Activated CD8-positive, alpha-beta memory T cell treated with anti-CD3 and anti-CD28 coated beads, Interleukin-2, amount 50 U/mL, for 48 hours (primary cell): ENCODE results near the gene SNCAIP.
"Not testable (repeated sequence)": the region's sequence is repeated elsewhere in the genome, so short reads cannot be mapped to it uniquely, and the experiment has no call there.

Experiments used
- DNase-seq: peaks from one replicate; pipeline ENCODE4 v3.0.0-alpha.2; 2020

SNCAIP gene

GRCh38 chr5:122316656-122317055 lies 4.6 kb downstream of the SNCAIP start:
- DNase-seq, result no peak

DNA sequence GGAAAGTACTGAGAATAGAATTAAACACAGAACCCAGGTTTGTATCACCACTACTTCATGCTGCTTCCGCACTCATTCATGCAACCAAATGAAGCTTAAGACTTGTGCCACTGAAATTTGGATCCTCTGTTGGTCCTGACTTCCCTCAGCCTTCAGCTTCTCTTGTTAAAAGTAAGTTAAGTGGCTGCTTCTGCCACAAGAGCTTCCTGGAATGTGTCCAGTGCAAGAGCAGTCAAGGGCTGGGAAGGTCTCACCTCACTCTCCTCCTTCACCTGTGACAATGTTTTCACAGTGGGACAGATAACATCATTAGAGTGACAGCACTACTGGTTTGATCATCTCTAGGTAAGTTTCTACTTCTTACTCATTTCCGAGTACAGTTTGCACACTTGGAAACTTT lies 7.9 kb downstream of the SNCAIP start:
- no peak for DNase-seq

GRCh38 chr5:122321921-122322320 lies 9.9 kb downstream of the SNCAIP start:
- no peak for DNase-seq

DNA sequence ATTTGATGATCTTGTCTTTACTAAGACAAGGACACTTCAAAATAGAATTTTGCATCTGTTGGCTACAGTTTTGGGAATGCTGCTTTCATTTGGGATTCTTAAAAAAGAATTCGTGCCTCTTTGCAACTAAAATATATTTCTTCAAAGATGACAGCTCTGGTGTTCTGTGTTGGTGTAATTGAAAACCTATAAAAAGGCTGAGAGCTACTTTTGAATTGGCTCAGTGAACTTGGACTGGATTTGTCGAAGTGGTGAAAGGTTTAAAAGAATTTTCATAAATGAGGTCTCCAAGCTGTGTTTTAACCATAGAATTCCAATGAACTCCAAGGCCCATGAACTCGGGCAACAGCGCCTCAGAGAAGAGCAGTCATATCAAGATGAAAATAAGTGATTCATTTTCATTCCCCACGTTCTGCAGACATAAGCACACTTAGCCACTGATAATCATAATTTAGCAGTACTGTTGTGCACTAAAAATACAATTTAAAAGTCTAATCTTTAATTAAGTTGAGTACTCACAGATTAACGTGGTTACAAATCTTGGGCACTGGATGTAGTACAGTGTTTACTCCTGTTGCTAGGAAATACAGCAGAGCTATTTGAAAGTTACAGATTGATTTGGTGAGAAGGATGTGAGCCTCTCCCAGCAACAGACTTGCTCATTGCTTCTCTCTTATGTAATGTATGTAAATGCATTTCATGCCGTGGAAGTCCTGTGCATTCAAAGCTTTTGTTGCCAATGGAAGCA lies 10.9 kb downstream of the SNCAIP start:
- no peak for DNase-seq

GRCh38 chr5:122323738-122324137 lies 11.7 kb downstream of the SNCAIP start:
- no peak for DNase-seq

DNA sequence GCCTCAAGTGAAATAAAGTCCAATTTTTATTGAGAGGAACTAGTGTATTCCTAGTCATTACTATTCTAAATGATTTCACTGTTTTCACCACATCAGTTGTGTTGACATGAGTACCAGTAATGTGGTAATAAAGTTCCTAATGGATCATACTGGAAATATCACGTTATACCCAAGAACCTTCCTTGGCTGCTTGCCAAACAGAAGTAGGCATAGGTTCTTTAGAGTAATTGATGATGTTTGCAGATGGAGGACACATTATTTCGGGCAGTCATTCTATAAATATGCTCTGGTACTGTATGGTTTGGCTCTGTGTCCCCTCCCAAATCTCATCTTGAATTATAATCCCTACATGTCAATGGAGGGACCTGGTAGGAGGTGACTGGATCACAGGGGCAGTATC lies 15.1 kb downstream of the SNCAIP start:
- no peak for DNase-seq

DNA sequence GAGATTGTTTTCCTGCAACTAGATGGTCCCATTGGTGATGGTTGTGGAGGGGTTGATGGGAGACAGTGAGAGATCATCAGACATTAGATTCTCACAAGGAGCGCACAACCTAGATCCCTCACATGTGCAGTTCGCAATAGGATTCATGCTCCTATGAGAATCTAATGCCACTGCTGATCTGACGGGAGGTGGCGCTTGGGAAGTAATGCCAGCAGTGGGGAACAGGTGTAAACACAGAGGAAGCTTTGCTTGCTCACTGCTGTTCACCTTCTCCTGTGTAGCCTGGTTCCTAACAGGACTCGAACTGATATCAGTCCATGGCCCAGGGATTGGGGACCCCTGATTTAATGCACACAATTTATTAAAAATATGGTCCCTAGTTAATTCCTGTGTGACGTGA lies 18.8 kb downstream of the SNCAIP start:
- no peak for DNase-seq

GRCh38 chr5:122332599-122333555 lies 20.8 kb downstream of the SNCAIP start:
- no peak for DNase-seq

DNA sequence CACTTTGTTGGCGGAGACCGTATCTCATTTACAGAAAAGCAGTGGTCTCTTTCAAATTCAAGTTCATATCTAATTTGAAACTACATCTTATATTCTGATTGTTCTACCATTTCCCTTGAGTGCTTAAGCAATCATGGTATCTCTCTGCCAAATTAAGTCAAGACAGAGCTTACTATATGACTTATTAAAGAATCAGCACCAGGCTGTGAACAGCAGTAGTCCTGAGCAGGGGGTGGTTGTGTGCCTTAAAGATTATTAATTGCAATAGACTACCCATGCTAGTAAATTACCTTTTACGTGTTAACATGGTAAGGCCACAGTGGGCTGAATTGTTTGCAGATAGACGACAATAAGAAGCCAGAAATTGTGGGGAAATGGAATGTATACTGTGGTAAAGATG lies 21.5 kb downstream of the SNCAIP start:
- no peak for DNase-seq

GRCh38 chr5:122339591-122339990 lies 27.6 kb downstream of the SNCAIP start:
- DNase-seq, result no peak

- DNase-seq, result no peak
Measured at GRCh38 chr5:122341087-122341486, 29.1 kb downstream of the SNCAIP start.

- DNase-seq, result no peak
Measured at GRCh38 chr5:122342256-122342655, 30.2 kb downstream of the SNCAIP start.

DNA sequence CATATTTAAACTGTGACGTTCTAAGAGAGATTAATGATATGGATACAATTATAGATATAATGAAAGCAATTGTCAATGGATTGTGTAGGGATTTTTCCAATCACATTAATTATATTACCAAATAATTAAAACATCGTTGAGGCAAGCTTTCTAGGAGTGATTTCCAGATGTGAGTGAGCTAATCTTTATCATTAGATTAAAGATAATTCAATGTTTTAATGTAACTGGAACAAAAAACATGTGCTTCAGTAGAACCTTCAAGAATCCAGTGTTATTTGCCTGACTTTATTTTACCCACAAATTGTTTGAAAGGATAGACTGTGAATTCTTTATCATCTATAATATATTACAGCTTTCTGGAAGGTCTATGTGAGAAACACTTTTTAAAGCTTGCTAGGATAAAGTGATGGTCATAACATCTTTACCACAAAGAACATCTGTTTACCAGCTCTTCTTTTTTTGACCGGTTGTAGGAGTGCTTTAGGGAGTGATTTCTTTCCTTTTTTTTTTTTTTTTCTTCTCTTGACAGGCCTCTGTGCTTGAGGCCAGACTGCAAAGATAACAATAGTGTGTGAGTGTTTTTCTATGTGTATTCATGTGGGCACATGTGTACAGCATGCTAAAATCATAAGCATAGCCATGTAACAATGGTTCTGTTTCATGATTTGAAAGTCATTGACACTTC lies 35.0 kb downstream of the SNCAIP start:
- DNase-seq, result no peak

DNA sequence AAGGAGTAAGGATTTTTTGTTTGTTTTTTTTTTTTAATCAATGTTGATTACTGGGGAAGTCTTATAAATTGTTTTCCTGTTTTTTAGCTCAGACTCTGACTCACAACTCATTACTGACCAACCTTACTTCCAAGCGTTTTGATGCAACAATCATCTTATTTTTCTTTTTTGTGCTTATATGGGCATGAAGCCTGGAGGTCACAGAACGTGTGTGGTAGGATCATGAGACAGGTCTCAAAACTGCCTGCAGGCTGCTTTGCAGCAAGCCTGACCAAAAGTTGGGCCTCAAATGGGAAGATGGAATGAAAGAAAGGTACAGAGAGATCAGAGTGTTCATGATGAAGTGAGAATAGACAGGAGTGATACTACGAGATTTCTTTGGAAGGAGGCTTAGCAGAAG lies 38.5 kb downstream of the SNCAIP start:
- no peak for DNase-seq

- no peak for DNase-seq
Measured at GRCh38 chr5:122351416-122352157, 39.5 kb downstream of the SNCAIP start.

DNA sequence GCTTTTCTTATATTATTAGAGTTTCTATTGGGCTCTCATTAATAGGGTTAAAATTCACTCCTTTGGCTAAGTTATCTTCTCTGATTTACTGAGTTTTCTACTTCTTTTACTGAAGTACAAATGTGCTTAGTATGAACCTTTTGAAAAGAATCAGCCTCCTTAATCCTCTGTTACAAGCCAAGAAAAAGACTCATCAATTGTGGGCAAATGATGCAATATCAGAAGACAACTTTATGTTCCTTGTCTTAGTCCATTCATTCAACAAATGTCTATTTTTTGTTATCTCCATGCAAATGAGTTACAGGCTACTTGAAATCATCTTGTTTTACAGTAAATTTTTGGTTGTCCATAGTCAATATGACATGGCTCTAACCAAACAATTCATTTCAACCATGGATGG lies 40.3 kb downstream of the SNCAIP start:
- DNase-seq, result no peak

DNA sequence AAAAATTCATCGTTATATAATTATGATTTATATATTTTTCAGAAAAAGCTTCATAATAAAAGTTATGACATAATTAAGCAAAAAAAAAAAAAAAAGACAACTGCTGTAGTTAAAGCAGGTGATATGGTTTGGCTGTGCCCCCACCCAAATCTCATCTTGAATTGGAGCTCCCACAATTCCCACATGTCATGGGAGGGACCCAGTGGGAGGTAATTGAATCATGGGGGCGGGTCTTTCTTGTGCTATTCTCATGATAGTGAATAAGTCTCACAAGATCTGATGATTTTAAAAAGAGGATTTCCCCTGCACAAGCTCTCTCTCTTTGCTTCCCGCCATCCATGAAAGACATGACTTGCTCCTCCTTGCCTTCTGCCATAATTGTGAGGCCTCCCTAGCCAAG lies 41.3 kb downstream of the SNCAIP start:
- DNase-seq, result not testable (repeated sequence)

GRCh38 chr5:122354293-122354692 lies 42.3 kb downstream of the SNCAIP start:
- no peak for DNase-seq

DNA sequence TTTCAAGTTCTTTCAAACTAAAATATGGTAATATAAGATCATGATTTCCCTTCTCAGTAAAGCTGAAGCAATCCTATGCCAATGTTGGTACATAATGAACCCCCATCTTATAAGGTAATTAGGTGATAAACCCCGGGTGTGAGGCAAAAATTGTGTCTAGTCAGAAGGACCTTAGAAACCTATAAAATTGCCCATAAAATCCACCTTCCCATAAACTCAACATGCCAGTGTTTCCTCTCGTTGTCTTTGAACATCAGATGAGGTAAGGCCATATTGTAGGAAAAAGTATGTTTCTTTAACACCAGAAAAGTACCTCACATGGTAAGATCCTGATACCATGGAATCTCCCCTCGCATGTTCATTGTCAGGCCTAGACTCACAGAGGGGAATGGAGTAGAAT lies 43.3 kb downstream of the SNCAIP start:
- no peak for DNase-seq

GRCh38 chr5:122356855-122357254 lies 44.8 kb downstream of the SNCAIP start:
- no peak for DNase-seq

DNA sequence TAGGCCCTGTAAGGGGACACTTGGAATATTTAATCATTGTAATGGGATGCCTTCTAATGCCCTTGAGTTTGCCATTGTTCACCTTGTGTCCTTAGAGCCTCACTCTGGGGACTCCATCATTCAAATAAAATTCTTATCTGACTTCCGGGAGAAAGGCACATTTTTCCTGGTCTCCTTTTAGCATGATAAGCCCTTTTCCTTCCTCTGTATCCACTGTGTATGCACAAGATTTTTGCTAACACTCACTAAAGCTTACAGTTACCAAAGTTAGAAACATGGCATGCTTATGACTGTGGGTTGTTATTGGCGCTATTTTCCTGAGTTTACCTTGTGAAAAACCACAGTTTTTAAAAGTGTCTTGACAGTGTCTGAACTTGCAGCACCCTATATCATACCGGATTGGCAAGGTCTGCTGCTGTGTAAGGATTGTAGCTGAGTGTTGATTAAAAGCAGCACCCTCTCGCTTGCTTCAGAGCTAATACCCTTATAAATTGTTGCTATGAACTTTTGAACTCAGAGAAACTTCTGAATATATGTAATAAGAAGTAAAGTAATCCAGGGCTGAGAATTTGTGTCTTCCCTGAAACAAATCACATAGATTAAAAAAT lies 46.4 kb downstream of the SNCAIP start:
- no peak for DNase-seq

DNA sequence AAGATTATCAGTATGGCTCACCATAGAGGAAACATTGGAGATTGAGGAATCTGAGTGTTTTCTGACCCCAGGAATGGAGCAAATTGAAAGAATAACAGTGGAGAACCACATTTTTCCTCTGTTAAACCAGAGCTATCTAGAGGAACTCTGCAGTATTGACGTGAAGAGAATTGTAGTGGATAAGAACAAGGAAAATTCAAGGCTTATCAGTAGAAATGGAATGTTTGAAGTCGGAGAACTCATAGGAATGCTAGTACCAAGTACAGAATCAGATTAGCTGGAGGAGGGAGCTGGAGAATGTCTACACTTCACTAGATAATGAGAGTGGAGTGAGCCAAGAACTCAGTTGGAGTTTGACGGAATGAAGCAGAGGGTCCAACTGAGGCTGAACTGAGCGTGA lies 50.3 kb downstream of the SNCAIP start:
- DNase-seq, result no peak
